ENCODE results near the gene OTULINL. TPM values are rescaled to one million over a fixed set of nuclear protein-coding genes. Genes with fewer than 3 reads are reported as not detected.

OTULINL gene
- total RNA-seq, 4 donors from 2014 or later = 3.8 to 12.3 (median 4.6) TPM

DNA sequence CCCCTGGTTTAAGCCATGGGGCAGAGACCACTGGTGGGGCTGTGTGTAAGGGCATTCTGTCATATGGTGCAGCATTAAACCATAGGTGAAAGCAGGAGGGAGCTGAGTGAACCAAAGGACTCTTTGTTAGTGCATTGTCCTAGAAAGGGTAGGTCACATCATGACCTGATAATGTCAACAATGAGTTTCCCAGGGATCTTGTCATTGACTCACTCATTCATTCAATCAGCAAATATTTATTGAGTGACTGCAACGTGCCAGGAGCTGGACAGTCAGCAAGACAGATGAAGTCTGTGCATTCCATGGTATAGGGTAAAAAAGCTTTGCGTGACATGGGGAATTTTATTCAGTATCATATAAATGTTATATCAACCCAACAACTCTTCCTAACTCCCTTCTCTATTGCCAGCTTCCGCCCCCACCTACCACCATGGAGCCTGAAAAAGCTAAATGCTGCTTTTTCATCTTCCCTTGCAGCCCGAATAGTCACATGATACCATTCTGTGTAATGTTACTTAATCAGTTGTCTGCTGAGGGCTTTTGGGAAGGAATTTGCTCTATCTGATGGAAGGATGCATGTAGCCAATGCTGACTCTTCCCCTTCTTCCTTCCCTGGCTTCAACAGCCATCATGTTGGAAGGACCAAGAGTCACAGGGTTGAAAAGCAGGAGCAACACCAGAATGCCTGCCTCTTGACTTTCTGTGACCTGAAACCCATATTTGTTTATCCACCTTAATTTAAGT is 11.5 kb upstream of the OTULINL start:
- no peaks in the 10 kb centered on the region for H3K27me3 ChIP-seq
- WGBS, 2 donors = 68 to 74% methylated on average over 4 of the region's 4 CpGs
- H3K36me3 ChIP-seq = no peaks in the 10 kb centered on the region
- no peaks in the 10 kb centered on the region for H3K9me3 ChIP-seq
- H3K4me3 ChIP-seq = no peak overlapping the region
- H3K27ac ChIP-seq = no peak overlapping the region
- DNase-seq (ENCODE audit: low spot score in 2 of 2) = no peak
- TF ChIP-seq POLR2A (IDR thresholded peaks at IDR 0.05) (no peak), EP300 (IDR thresholded peaks at IDR 0.05) (no peak)
- TF ChIP-seq, protein P1, sequence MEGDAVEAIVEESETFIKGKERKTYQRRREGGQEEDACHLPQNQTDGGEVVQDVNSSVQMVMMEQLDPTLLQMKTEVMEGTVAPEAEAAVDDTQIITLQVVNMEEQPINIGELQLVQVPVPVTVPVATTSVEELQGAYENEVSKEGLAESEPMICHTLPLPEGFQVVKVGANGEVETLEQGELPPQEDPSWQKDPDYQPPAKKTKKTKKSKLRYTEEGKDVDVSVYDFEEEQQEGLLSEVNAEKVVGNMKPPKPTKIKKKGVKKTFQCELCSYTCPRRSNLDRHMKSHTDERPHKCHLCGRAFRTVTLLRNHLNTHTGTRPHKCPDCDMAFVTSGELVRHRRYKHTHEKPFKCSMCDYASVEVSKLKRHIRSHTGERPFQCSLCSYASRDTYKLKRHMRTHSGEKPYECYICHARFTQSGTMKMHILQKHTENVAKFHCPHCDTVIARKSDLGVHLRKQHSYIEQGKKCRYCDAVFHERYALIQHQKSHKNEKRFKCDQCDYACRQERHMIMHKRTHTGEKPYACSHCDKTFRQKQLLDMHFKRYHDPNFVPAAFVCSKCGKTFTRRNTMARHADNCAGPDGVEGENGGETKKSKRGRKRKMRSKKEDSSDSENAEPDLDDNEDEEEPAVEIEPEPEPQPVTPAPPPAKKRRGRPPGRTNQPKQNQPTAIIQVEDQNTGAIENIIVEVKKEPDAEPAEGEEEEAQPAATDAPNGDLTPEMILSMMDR (IDR thresholded peaks at IDR 0.05) = no peak
- no peaks in the 10 kb centered on the region for H3K4me1 ChIP-seq

DNA sequence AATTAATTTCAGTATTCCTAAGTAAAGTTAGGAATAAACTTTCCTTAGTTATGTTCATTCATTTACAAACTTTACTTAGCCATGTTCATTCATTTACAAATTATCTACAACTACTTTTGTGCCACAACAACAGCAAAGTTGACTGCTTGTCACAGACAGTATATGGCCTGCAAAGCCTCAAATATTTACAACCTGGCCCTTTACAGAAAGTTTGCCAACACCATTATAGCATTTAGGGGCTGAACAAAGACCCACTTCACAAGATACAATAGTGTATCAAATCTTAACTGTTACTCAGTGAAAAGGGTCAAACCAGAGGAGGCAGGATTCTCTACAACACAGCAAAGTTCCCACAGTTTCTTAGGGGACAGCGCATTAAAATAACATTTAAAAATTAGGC is 9.7 kb upstream of the OTULINL start:
- Histone ChIP-seq H3K4me1 (no peaks in the 10 kb centered on the region), H3K27ac (no peak overlapping the region), H3K36me3 (no peaks in the 10 kb centered on the region), H3K4me3 (no peak overlapping the region), H3K27me3 (no peaks in the 10 kb centered on the region), H3K9me3 (no peaks in the 10 kb centered on the region)
- TF ChIP-seq EP300 (IDR thresholded peaks at IDR 0.05) (no peak), POLR2A (IDR thresholded peaks at IDR 0.05) (no peak)
- TF ChIP-seq, protein P1 (IDR thresholded peaks at IDR 0.05) = no peak
- no peak for DNase-seq (ENCODE audit: low spot score in 2 of 2)
- WGBS, 2 donors = 68 to 71% methylated on average over 1 of the region's 1 CpG

DNA sequence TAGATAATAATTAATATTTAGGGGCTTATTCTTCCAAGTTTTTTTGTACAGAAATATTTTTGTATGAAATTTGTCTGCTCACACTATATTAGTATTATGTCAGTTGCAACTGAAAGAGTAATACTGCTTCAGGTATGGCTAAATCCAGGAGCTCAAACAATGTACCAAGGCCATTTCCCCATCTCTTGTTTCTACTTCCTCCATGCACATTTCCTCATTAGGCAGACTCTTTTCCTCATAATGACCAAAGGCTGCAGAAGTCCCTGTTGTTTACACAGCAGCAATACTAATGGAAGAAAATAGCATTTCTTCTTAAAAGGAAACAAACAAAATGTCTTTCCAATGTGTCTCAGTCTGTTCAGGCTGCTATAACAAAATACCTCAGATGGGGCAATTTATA is 9.2 kb upstream of the OTULINL start:
- Histone ChIP-seq H3K4me3 (no peak overlapping the region), H3K4me1 (no peaks in the 10 kb centered on the region), H3K9me3 (no peaks in the 10 kb centered on the region), H3K36me3 (no peaks in the 10 kb centered on the region), H3K27ac (no peak overlapping the region), H3K27me3 (no peaks in the 10 kb centered on the region)
- TF ChIP-seq EP300 (IDR thresholded peaks at IDR 0.05) (no peak), POLR2A (IDR thresholded peaks at IDR 0.05) (no peak)
- TF ChIP-seq, protein P1 (IDR thresholded peaks at IDR 0.05) = no peak
- no peak for DNase-seq (ENCODE audit: low spot score in 2 of 2)

DNA sequence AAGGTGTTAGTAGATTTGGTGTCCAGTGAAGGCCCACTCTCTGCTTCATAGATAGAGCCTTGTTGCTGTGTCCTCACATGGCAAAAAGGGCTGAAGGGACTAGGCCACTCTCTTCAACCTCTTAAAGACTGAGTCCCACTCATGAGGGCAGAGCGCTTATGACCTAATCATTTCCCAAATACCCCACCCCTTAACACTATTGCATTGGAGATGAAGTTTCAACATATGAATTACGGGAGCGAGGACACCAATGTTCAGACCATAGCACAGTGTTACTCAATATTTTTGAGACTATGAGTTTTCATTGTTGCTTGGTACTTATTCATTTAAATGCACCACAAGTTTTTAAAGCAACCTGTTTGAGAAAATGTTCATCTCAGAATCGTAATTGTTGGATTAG is 8.8 kb upstream of the OTULINL start:
- H3K27ac ChIP-seq = no peak overlapping the region
- 92 to 99% methylated on average over 4 of the region's 4 CpGs for WGBS, 2 donors
- no peak for TF ChIP-seq POLR2A (IDR thresholded peaks at IDR 0.05)
- no peaks in the 10 kb centered on the region for H3K27me3 ChIP-seq
- no peaks in the 10 kb centered on the region for H3K36me3 ChIP-seq
- DNase-seq (ENCODE audit: low spot score in 2 of 2) = no peak
- no peak overlapping the region for H3K4me3 ChIP-seq
- no peaks in the 10 kb centered on the region for H3K4me1 ChIP-seq
- H3K9me3 ChIP-seq = no peaks in the 10 kb centered on the region

DNA sequence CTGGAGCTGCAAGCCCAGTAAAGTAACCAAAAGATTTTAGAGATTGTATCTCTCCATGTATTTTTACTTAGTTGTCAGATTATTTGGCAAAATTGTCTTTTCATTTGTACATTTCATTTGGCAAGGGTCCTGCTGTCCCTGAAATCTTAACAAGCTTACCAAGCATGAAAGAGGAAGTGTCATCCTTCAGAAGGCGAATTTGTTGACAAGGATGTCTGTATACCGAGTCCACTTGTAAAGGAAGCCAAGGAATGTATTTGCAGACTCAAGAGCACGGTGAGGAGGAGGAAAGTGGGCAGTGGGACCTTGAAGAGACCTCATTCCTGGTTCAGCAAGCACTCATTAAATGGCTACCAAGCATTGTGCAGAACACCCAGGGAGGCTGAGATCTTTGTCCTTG is 7.5 kb upstream of the OTULINL start:
- H3K27ac ChIP-seq = peak overlapping the region in 1 of 4 donors; percentile 22
- no peaks in the 10 kb centered on the region for H3K36me3 ChIP-seq
- H3K9me3 ChIP-seq = no peaks in the 10 kb centered on the region
- H3K4me1 ChIP-seq = no peaks in the 10 kb centered on the region
- TF ChIP-seq EP300 (IDR thresholded peaks at IDR 0.05) (no peak), POLR2A (IDR thresholded peaks at IDR 0.05) (no peak)
- TF ChIP-seq, protein P1 (IDR thresholded peaks at IDR 0.05) = no peak
- 42 to 51% methylated on average over 3 of the region's 3 CpGs for WGBS, 2 donors
- no peak for DNase-seq (ENCODE audit: low spot score in 2 of 2)
- H3K4me3 ChIP-seq = no peak overlapping the region
- no peaks in the 10 kb centered on the region for H3K27me3 ChIP-seq
